Gastroesophageal sphincter (tissue), 3 donors: ENCODE measurements around the gene KLHL26.

Source experiments
- EP300 ChIP-seq: sonication (generic); formaldehyde crosslinking; IDR thresholded peaks from one replicate; pipeline ENCODE4 v1.6.1; 2017; ENCODE audit warnings: antibody characterized with exemption, mild to moderate bottlenecking
- POLR2AphosphoS5 ChIP-seq: sonication (generic); formaldehyde crosslinking; IDR thresholded peaks from one replicate; pipeline ENCODE4 v1.6.1; 2017; ENCODE audit warnings: antibody characterized with exemption
- TF ChIP-seq, protein P1 (sequence below), 4 experiments: fragments of 200-600 bp in 2 of 4; fragments of 450-650 bp in 2 of 4; sonication (generic) in 1 of 4; IDR thresholded peaks; one replicate each; pipeline ENCODE4 v1.5.1; 2017 to 2019; ENCODE audit warnings: antibody characterized with exemption in 4 of 4, mild to moderate bottlenecking in 2 of 4, moderate library complexity in 2 of 4

GRCh38 chr19:18700501-18701249 lies 63.8 kb downstream of the KLHL26 start:
- TF ChIP-seq, protein P1, sequence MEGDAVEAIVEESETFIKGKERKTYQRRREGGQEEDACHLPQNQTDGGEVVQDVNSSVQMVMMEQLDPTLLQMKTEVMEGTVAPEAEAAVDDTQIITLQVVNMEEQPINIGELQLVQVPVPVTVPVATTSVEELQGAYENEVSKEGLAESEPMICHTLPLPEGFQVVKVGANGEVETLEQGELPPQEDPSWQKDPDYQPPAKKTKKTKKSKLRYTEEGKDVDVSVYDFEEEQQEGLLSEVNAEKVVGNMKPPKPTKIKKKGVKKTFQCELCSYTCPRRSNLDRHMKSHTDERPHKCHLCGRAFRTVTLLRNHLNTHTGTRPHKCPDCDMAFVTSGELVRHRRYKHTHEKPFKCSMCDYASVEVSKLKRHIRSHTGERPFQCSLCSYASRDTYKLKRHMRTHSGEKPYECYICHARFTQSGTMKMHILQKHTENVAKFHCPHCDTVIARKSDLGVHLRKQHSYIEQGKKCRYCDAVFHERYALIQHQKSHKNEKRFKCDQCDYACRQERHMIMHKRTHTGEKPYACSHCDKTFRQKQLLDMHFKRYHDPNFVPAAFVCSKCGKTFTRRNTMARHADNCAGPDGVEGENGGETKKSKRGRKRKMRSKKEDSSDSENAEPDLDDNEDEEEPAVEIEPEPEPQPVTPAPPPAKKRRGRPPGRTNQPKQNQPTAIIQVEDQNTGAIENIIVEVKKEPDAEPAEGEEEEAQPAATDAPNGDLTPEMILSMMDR (IDR thresholded peaks at IDR 0.05): no peak
- TF ChIP-seq POLR2AphosphoS5 (no peak), EP300 (no peak)
